ENCODE data around the gene NFIA. TPM values are rescaled to one million over a fixed set of nuclear protein-coding genes. Genes with fewer than 3 reads are reported as not detected.
A peak's percentile ranks its signal among the peaks of the same experiment; 100 is the strongest.

Gene NFIA
- total RNA-seq, 3 donors from 2014 or later = 54.9 to 87.5 (median 79.6) TPM

DNA sequence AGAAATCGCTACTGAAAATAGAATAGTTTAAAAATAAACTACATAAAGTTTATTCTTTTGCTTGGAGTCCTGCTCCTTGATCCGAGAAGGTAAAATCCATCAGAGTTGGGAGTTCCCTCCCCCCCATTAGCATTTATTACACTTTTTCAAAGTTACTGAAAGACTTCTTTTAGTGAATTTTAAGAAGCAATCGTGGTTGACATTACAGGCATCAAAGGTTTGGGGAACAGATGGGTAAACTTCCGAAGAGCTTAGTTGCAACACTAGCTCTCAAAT, 31.0 kb upstream of the NFIA start:
- Histone ChIP-seq H3K4me3 (peak overlapping the region; percentile 75 to 96 (median 90)), H3K36me3 (no peaks in the 10 kb centered on the region), H3K27ac (peak overlapping the region; percentile 97 to 99), H3K9me3 (no peaks in the 10 kb centered on the region), H3K27me3 (no peaks in the 10 kb centered on the region), H3K4me1 (peaks cover 0 to 11% of the 10 kb centered on the region in 2 donors)
- intact Hi-C loops (cut with DNase I; ENCODE audit: low total_unique reads) = loop anchor here (5.0 to 10.0 kb wide), 2 partner anchors 286 to 393 kb away; no protein-coding TSS in a partner anchor
- TF ChIP-seq, protein P1, sequence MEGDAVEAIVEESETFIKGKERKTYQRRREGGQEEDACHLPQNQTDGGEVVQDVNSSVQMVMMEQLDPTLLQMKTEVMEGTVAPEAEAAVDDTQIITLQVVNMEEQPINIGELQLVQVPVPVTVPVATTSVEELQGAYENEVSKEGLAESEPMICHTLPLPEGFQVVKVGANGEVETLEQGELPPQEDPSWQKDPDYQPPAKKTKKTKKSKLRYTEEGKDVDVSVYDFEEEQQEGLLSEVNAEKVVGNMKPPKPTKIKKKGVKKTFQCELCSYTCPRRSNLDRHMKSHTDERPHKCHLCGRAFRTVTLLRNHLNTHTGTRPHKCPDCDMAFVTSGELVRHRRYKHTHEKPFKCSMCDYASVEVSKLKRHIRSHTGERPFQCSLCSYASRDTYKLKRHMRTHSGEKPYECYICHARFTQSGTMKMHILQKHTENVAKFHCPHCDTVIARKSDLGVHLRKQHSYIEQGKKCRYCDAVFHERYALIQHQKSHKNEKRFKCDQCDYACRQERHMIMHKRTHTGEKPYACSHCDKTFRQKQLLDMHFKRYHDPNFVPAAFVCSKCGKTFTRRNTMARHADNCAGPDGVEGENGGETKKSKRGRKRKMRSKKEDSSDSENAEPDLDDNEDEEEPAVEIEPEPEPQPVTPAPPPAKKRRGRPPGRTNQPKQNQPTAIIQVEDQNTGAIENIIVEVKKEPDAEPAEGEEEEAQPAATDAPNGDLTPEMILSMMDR (IDR thresholded peaks at IDR 0.05) = no peak
- TF ChIP-seq POLR2AphosphoS5 (IDR thresholded peaks at IDR 0.05) (no peak), POLR2A (IDR thresholded peaks at IDR 0.05) (no peak)
- no peak for DNase-seq (ENCODE audit: low spot score in 2 of 2)

DNA sequence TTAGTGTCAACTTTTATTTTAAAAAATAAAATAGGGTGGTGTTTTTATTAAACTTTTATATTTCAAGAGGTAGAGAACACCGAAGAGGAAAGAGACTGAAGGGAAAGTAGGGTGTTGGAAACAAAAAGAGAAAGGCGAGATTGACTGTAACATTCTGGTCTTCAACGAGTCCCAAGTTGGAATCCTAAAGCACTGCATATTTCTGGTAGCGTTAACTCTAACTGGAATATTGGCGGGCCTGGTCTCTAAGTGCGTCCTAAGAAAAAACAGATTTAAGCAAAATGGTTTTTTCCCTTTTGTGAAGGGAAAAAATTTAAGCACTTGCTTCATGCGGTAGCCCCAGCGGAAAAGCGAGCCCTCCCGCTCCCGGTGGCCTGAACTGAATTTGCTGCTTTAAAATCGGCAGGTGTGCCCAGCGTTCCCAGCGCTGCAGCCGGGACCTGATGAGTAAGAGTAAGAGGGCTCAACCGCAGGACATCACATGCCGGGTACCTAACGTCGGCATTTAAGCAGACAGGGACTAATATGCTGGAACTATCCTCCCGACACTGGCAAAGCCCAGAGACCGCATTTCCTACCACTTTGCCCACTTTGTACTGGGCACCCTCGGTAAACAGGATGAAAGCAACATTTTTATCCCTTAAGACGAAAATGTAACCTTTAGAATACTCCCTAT, 30.5 kb upstream of the NFIA start:
- no peak for DNase-seq (ENCODE audit: low spot score in 2 of 2)
- intact Hi-C loops (cut with DNase I; ENCODE audit: low total_unique reads) = loop anchor here (5.0 to 10.0 kb wide), 2 partner anchors 285 to 393 kb away; no protein-coding TSS in a partner anchor
- no peaks in the 10 kb centered on the region for H3K9me3 ChIP-seq
- TF ChIP-seq POLR2AphosphoS5 (IDR thresholded peaks at IDR 0.05) (no peak), POLR2A (IDR thresholded peaks at IDR 0.05) (no peak)
- TF ChIP-seq, protein P1 (IDR thresholded peaks at IDR 0.05) = no peak
- H3K36me3 ChIP-seq = no peaks in the 10 kb centered on the region
- H3K4me1 ChIP-seq = peaks cover 0 to 11% of the 10 kb centered on the region in 2 donors
- peak overlapping the region; percentile 97 to 99 for H3K27ac ChIP-seq
- no peaks in the 10 kb centered on the region for H3K27me3 ChIP-seq
- H3K4me3 ChIP-seq = no peak overlapping the region

DNA sequence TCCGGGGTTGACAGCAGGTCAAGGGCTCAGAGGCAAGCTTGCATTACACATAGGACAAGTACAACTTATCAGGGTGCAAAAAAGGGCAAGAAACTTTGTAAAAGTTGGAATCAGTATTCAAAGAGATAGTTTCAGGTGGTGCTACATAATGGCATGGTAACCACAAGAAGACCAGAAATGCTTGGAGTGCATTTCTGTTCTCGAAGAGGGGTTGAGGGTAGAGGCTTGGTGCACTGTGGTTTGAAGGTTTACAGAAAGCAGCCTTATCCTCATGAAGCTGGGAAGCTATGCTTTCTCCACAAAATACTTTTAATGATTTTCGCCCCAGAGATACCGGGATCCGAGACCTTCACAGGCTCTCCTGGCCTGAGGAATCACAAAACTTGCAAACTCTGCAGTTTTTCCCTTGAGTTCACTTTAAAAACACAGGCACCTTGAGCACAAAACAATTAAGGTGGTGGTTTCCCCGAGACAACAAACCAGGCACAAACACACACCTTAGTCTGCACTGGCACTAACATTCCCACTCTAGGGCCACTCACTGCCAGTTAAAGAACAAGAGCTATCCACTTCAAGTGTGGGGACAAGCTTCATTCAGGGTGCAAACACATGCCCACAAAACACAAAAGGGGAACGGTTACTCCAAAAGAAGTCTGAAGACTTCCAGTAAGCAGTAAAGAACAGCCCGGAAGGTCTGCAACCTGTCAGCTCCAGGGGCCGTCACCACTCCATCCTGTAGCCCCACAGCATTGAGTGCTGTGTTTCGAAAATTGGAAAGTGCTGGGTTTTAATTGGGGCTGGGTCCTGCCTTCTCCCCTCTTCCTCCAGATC, 29.8 kb upstream of the NFIA start:
- Histone ChIP-seq H3K27me3 (no peaks in the 10 kb centered on the region), H3K36me3 (no peaks in the 10 kb centered on the region), H3K4me3 (peak overlapping the region in 1 of 3 donors; percentile 76), H3K9me3 (no peaks in the 10 kb centered on the region), H3K4me1 (peaks cover 0 to 11% of the 10 kb centered on the region in 2 donors), H3K27ac (peak overlapping the region; percentile 8 to 63)
- intact Hi-C loops (cut with DNase I; ENCODE audit: low total_unique reads) = loop anchor here (5.0 to 10.0 kb wide), 2 partner anchors 285 to 392 kb away; no protein-coding TSS in a partner anchor
- TF ChIP-seq, protein P1 (IDR thresholded peaks at IDR 0.05) = no peak
- TF ChIP-seq POLR2AphosphoS5 (IDR thresholded peaks at IDR 0.05) (no peak), POLR2A (IDR thresholded peaks at IDR 0.05) (no peak)
- no peak for DNase-seq (ENCODE audit: low spot score in 2 of 2)

DNA sequence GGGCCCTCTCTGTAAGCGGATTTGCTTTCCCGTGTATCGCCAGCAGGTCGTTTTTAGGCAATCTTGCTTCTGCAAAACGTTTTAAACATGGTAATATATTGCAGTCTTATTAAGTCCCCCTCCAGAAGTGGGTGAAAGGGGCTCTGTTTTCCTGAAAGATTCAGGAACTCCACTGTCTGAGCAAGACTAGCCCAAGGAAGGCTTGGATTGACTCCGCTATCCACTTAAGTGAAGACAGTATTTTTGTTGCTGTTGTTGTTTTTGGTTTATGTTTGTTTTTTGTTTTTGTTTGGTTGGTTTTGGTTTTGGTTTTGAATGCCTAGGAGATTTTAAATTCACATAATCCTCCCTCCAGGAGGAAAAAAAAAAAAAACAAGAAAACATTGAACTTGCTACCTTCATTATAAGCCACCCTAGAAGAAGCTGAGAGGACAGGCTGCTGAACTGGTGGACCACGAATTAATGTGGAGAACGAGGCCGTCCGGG, 29.1 kb upstream of the NFIA start:
- Histone ChIP-seq H3K27me3 (no peaks in the 10 kb centered on the region), H3K4me1 (peaks cover 0 to 11% of the 10 kb centered on the region in 2 donors), H3K36me3 (no peaks in the 10 kb centered on the region), H3K9me3 (no peaks in the 10 kb centered on the region), H3K4me3 (peak overlapping the region; percentile 43 to 76 (median 56)), H3K27ac (peak overlapping the region; percentile 62 to 81)
- intact Hi-C loops (cut with DNase I; ENCODE audit: low total_unique reads) = loop anchor here (5.0 to 10.0 kb wide), 2 partner anchors 284 to 392 kb away; no protein-coding TSS in a partner anchor
- no peak for DNase-seq (ENCODE audit: low spot score in 2 of 2)
- no peak for TF ChIP-seq POLR2A (IDR thresholded peaks at IDR 0.05)
- TF ChIP-seq, protein P1 (IDR thresholded peaks at IDR 0.05) = no peak
- no peak for TF ChIP-seq POLR2AphosphoS5 (IDR thresholded peaks at IDR 0.05)
